GM21529 (cell line): ENCODE measurements around the gene ADGRB3.
"Not testable (repeated sequence)": the region's sequence is repeated elsewhere in the genome, so short reads cannot be mapped to it uniquely, and the experiment has no call there.

Source experiments
- ATAC-seq: cut with Tn5 transposase; IDR thresholded peaks from one replicate; pipeline ENCODE4 v1.9.1; 2021; ENCODE audit not compliant: unreplicated experiment

Gene ADGRB3

DNA sequence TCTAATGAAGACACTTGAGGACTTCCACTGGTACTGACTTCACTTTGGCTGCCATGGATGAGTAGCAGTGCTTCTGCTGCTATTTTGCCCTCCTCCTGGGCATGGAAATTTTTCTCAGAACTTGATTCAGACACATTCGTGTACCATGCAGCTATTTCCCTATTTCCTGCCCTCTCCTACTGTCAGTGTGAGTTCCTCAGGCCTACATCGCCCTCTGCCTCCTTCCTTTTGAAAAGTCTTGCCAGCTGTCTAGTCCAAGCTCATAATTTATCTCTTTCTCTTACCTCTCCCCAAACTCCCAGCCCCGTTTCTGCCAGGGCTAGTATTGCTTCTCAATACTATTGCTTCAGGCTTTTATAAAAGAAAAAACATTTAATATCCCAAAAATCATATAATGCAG is 470.2 kb downstream of the ADGRB3 start:
- no peak for ATAC-seq

DNA sequence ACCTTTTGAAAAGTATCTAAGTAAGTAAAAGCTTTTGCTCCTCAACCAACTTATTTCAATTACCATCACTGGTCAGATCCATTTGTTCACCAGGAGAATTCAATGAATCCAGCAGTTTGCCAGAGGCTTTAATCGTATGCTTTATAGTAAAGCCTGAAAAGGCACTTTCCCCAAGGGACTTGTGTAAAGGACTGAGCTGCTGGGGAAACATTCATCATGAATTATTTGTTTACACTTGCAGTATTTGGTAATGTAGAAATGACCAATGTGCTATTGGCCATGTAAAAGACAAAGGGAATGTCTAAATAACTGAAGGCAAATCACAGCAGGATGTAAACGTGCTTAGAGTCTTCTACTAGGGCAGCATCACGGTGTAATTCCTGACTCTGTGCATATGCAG is 471.4 kb downstream of the ADGRB3 start:
- ATAC-seq = no peak

GRCh38 chr6:69111301-69111700 is 476.2 kb downstream of the ADGRB3 start:
- no peak for ATAC-seq

DNA sequence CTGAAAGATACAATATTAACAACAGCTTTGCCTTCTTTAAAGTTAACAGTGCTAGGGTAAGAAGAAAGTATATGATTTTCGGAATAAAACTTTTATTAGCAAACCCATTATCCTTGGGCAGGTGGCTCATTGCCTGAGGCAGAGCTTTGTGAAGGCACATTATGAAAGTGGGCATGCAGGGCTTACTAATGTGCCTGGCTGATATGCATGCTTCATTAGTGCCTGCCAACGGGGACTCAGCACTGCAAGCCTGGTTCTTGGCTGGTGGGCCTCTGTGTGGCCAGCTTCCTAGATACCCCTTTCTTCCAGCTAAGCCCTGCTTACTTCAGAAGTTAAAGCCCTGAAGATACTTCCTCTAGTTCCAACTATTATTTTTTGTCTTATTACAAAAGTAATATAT is 481.6 kb downstream of the ADGRB3 start:
- no peak for ATAC-seq

DNA sequence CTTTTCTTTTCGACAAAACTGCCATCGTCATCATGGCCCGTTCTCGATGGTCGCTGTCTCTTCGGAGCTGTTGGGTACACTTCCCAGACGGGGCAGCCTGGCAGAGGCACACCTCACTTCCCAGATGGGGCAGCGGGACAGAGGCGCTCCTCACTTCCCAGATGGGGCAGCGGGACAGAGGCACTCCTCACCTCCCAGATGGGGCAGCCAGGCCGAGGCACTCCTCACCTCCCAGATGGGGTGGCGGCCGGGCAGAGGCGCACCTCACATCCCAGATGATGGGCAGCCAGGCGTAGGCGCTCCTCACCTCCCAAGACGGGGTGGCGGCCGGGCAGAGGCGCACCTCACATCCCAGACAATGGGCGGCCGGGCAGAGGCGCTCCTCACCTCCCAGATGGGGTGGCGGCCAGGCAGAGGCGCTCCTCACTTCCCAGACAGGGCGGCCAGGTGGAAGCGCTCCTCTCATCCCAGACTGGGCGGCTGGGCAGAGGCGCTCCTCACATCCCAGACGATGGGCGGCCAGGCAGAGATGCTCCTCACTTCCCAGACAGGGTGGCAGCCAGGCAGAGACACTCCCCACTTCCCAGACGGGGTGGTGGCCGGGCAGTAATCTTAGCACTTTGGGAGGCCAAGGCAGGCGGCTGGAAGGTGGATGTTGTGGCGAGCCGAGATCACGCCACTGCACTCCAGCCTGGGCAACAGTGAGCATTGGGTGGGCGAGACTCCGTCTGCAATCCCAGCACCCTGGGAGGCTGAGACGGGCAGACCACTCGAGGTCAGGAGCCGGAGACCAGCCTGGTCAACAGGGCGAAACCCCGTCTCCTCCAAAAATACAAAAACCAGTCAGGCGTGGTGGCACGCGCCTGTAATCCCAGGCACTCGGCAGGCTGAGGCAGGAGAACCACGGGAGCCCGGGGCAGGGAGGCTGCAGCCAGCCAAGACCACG is 486.7 kb downstream of the ADGRB3 start:
- ATAC-seq = not testable (repeated sequence)

DNA sequence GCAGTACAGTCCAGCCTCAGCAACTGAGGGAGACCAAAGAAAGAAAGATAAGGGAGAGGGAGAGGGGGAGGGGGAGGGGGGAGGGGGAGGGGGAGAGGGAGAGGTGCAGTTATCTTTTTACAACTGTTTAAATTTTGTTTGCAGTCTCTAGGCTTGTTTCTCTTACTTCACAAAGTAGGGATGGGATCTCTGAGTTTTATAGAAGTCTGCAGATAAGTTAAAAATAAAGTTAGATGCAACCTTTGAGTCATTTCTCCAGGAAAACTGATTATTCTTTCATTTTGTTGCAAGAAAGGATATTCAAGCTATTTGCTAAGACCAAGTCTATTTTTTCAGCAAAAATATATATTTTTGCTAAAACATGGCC is 487.3 kb downstream of the ADGRB3 start:
- ATAC-seq = no peak

DNA sequence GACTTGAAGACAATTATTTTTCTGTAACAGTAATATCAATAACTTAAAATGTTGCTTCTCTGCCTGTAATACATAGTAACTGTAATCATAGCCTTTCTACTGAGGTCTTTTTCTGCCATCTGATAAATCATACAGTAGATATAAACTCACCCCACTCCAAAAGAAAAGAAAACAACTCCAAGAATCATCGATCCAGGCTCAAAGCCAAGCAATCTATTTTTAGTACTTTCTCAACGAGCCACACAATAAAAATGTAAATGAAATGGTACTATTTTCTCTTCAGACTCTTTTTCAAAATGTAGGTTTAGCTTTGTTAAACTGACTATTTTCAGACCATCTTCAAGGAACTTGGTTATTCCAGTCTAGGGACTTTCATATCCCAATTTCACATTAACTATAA is 493.3 kb downstream of the ADGRB3 start:
- ATAC-seq = no peak

- no peak for ATAC-seq
Measured at GRCh38 chr6:69129046-69129445, 494.0 kb downstream of the ADGRB3 start.

GRCh38 chr6:69135927-69136326 is 500.8 kb downstream of the ADGRB3 start:
- no peak for ATAC-seq

GRCh38 chr6:69138148-69138547 is 503.1 kb downstream of the ADGRB3 start:
- no peak for ATAC-seq

DNA sequence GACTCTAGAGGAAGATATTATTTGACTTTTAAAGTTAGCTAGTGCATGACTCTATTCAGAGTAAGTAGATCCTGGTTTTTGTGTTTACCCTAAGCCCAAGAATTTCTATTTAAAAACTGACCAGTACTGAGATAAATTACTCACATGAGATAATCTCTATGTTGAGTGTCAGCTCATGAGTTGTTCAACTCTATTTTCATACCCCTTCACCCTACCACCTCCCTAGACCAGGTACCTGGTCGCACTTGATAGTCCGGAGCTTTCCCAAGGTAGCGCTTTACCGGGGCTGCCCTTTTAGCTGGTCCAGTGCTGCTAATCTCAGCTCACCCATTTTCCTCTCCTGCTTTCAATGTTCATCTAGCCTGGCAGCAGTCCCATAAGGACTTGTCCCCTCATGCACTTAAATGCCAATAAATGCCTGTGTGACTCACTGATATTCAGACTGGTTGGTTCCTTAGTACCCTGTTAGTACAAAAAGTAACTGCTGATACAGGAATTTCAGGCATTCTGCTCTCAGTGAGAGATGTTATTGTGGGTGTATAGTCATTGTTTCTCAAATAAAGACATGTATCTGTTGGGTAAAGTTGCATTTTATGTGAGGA is 503.9 kb downstream of the ADGRB3 start:
- ATAC-seq = no peak

DNA sequence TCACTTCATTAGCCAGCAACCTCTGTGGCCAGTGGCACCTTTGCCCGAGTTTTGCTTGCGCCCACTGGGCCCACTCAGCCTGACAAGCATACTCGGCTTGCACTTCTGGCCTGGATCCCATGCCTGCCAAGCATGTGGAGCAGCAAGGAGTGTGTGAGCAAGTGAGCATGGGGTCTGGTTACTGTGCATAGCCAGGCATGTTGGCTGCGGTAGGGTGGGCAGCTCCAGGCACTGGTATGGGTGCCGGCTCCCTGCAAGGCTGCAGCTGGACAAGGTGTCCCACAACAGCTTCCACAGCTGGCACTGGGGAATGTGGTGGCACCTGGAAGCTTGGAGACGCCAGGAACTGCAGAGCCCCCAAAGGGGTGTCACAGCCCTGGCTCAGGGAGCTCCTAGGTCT is 510.0 kb downstream of the ADGRB3 start:
- no peak for ATAC-seq

GRCh38 chr6:69146385-69146784 is 511.3 kb downstream of the ADGRB3 start:
- ATAC-seq = no peak

- no peak for ATAC-seq
Measured at GRCh38 chr6:69155467-69155866, 520.4 kb downstream of the ADGRB3 start.

GRCh38 chr6:69162811-69163210 is 527.7 kb downstream of the ADGRB3 start:
- no peak for ATAC-seq

DNA sequence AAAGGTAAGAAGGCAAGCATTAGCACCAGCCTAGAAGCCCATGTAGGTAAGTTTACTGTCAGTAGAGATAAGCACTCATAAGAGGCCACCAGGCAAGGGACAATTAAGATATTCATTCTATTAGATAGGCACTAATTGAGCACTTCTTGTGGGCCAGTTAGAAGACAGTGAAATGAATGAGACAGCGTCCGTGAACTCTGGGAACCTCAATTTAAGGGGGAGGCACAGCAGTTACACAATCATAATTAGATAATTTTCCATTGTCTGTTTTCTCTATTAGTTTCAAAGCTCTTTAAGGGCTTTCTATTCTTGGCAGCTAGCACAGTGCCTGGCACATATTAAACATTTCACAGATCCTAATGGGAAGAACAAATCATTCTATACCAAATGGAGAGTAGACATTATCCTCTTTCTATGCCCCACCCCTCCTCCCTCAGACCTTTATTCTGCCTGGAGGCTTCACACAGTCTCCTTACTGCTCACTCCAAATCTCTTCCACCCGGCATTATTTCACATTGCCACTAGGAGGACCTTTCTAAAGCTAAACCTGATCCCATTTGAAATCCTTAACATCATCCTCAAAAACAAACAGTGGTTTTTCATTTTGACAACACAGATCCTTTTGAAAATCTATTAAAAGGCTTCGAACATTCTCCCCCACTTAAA is 529.6 kb downstream of the ADGRB3 start:
- ATAC-seq = no peak

DNA sequence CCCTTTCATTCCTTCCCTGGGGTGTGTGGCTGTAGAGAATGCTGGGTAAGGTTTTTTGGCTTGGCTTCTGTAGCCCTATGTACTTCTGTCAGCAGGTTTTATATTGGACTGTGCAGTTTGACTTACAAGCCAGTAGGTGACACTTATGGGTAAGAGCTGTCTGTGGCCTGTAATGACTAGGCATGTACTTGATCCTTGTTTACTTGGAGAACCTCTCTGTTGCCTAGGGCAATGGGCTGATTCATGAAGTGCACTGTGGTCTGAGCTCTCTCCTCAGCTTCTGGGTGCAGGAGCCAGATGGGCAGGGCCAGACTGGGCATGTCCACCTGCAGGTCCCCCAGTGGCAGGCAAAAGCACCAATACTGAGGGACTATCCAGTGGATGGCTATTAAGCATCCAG is 544.6 kb downstream of the ADGRB3 start:
- ATAC-seq = no peak

- no peak for ATAC-seq
Measured at GRCh38 chr6:69180361-69181067, 545.4 kb downstream of the ADGRB3 start.

- no peak for ATAC-seq
Measured at GRCh38 chr6:69181964-69182363, 546.9 kb downstream of the ADGRB3 start.

DNA sequence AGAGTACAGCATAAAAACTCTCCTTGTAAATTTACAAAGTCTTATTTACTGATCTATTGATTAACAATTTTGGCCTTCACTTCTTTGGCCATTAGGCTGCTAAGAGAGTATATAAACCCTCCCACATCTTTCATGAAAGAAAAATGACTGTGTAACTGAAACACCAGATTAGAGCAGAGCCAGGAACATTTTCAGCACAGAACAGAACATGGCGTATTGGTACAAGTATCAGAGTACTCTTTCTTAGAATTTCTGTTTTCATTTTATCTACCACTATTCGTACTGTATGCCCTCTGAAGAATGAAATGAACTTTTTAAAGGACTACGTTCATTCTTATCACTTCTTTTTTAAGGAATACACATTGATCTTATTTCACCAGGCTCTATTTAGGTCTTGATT is 550.2 kb downstream of the ADGRB3 start:
- no peak for ATAC-seq

GRCh38 chr6:69202768-69203167 is 567.7 kb downstream of the ADGRB3 start:
- no peak for ATAC-seq
